ENCODE data around the gene TMEM255A. TPM values are rescaled to one million over a fixed set of nuclear protein-coding genes. Genes with fewer than 3 reads are reported as not detected.

Gene TMEM255A
- total RNA-seq, 4 donors from 2014 or later, result 1.2 to 1.7 (median 1.4) TPM; not detected in 1

DNA sequence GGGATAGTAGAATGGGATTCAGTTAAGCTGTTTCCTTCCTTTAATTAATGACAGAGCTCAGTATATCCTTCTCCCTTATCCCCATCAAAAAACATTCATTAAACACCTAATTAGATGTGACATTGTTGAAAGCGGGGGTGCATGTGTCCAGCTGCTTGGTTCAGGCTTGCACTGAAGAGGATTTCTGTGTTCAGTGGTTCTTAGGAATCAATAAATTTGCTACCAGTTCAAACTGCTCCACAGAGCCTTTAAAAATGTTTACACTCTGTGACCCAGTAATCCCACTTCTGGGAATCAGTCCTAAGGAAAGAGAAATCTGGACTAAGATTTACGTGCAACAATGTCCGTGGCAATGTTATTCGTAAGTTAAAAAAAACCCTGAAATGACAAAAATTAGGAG, 7.2 kb upstream of the TMEM255A start:
- TF ChIP-seq POLR2A (IDR thresholded peaks at IDR 0.05), result no peak
- no peak for TF ChIP-seq POLR2AphosphoS5 (IDR thresholded peaks at IDR 0.05)
- TF ChIP-seq EP300 (IDR thresholded peaks at IDR 0.05; ENCODE audit: low read depth), result no peak
- TF ChIP-seq, protein P1, sequence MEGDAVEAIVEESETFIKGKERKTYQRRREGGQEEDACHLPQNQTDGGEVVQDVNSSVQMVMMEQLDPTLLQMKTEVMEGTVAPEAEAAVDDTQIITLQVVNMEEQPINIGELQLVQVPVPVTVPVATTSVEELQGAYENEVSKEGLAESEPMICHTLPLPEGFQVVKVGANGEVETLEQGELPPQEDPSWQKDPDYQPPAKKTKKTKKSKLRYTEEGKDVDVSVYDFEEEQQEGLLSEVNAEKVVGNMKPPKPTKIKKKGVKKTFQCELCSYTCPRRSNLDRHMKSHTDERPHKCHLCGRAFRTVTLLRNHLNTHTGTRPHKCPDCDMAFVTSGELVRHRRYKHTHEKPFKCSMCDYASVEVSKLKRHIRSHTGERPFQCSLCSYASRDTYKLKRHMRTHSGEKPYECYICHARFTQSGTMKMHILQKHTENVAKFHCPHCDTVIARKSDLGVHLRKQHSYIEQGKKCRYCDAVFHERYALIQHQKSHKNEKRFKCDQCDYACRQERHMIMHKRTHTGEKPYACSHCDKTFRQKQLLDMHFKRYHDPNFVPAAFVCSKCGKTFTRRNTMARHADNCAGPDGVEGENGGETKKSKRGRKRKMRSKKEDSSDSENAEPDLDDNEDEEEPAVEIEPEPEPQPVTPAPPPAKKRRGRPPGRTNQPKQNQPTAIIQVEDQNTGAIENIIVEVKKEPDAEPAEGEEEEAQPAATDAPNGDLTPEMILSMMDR (IDR thresholded peaks at IDR 0.05), result no peak
- Histone ChIP-seq H3K9me3 (no peaks in the 10 kb centered on the region), H3K36me3 (no peaks in the 10 kb centered on the region), H3K27me3 (no peaks in the 10 kb centered on the region), H3K4me3 (no peak overlapping the region), H3K27ac (no peak overlapping the region), H3K4me1 (no peaks in the 10 kb centered on the region)
- intact Hi-C loops (cut with DNase I; ENCODE audit: low total_unique reads) (no loop called here), in situ Hi-C loops (cut with MboI; ENCODE audit: low pct_ligation_motif_present in 1 of 4, low pct_unique_long_range_greater_than_20kb in 1 of 4, low sequenced_read_pairs in 3 of 4) (no loop called here)
- no peak for DNase-seq
- 69% methylated on average over 4 of the region's 4 CpGs; no CpG with 5 or more reads in 1 of the 2 donors for WGBS, 2 donors (ENCODE audit: low coverage in 1 of 2)

DNA sequence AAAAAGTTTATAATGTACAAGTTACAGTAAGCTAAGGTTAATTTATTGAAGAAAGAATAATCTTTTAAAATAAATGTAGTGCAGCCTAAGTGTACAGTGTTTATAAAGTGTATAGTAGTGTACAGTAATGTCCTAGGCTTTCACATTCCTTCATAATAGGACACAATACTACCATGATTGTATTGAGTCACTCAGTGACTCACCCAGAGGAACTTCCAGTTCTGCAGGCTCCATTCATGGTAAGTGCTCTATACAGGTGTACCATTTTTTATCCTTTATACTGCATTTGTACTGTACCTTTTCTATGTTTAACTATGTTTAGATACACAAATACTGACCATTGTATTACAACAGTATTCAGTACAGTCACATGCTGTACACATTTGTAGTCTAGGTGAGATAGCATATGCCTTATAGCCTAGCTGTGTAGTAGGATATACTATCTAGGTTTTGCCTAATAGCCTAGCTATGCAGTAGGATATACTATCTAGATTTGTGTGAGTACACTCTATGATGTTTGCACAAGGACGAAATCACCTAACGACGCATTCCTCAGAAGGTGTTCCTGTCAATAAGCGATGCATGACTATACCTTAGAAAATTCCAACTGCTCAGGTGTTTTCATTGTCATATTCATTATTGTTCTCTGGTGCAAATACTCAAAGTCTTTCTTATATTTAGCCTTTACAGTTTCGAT, 5.5 kb upstream of the TMEM255A start:
- H3K36me3 ChIP-seq, result no peaks in the 10 kb centered on the region
- in situ Hi-C loops (cut with MboI; ENCODE audit: low pct_ligation_motif_present in 1 of 4, low pct_unique_long_range_greater_than_20kb in 1 of 4, low sequenced_read_pairs in 3 of 4), result no loop called here
- TF ChIP-seq, protein P1 (IDR thresholded peaks at IDR 0.05), result no peak
- TF ChIP-seq POLR2A (IDR thresholded peaks at IDR 0.05) (no peak), POLR2AphosphoS5 (IDR thresholded peaks at IDR 0.05) (no peak), EP300 (IDR thresholded peaks at IDR 0.05; ENCODE audit: low read depth) (no peak)
- H3K4me1 ChIP-seq, result no peaks in the 10 kb centered on the region
- no peaks in the 10 kb centered on the region for H3K9me3 ChIP-seq
- H3K27me3 ChIP-seq, result peaks cover 7% of the 10 kb centered on the region
- H3K27ac ChIP-seq, result no peak overlapping the region
- no peak overlapping the region for H3K4me3 ChIP-seq
- WGBS, 2 donors (ENCODE audit: low coverage in 1 of 2), result 40 to 50% methylated on average over 5 of the region's 5 CpGs
- intact Hi-C loops (cut with DNase I; ENCODE audit: low total_unique reads), result no loop called here
- no peak for DNase-seq

DNA sequence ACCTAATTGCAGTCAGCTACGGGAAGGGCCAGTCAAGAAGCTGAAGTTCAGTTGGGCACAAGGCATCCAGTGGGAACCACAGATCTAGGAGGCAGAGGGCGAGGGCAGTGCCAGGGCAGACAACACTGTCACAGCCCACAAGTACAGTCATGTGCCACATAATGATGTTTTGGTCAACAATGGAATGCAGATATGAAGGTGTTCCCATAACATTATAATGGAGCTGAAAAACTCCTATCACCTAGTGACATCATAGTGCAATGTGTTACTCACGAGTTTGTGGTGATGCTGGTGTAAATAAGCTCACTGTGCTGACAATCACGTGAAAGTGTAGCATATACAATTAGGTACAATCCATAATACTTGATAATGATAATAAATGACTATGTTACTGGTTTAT, 4.5 kb upstream of the TMEM255A start:
- Histone ChIP-seq H3K9me3 (no peaks in the 10 kb centered on the region), H3K4me3 (no peak overlapping the region), H3K27ac (no peak overlapping the region), H3K4me1 (peaks cover 0 to 6% (median 0%) of the 10 kb centered on the region in 4 donors), H3K27me3 (peaks cover 15% of the 10 kb centered on the region), H3K36me3 (no peaks in the 10 kb centered on the region)
- 33 to 35% methylated on average over 2 to 4 of the region's 4 CpGs for WGBS, 2 donors (ENCODE audit: low coverage in 1 of 2)
- TF ChIP-seq, protein P1 (IDR thresholded peaks at IDR 0.05), result no peak
- TF ChIP-seq EP300 (IDR thresholded peaks at IDR 0.05; ENCODE audit: low read depth) (no peak), POLR2A (IDR thresholded peaks at IDR 0.05) (no peak), POLR2AphosphoS5 (IDR thresholded peaks at IDR 0.05) (no peak)
- intact Hi-C loops (cut with DNase I; ENCODE audit: low total_unique reads) (no loop called here), in situ Hi-C loops (cut with MboI; ENCODE audit: low pct_ligation_motif_present in 1 of 4, low pct_unique_long_range_greater_than_20kb in 1 of 4, low sequenced_read_pairs in 3 of 4) (no loop called here)
- no peak for DNase-seq

DNA sequence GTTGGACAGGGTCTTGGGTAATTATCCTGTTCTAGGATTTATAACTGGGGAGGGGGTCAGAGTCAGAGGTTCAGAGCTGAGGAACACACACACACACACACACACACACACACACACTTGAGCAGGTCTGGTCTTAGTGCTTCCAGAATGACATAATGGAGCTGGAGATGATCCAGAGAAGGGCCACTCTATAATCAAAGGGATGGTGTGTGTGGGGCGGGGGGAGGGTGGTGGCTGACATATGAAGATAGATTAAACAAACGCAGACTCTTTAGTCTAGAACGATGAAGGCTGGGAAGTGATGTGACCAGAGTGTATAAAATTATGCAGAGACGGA, 434 bp upstream of the TMEM255A start:
- H3K4me1 ChIP-seq, result peaks cover 0 to 20% (median 4%) of the 10 kb centered on the region in 4 donors
- in situ Hi-C loops (cut with MboI; ENCODE audit: low pct_ligation_motif_present in 1 of 4, low pct_unique_long_range_greater_than_20kb in 1 of 4, low sequenced_read_pairs in 3 of 4) (no loop called here), intact Hi-C loops (cut with DNase I; ENCODE audit: low total_unique reads) (no loop called here)
- no peak overlapping the region for H3K27ac ChIP-seq
- peaks cover 48% of the 10 kb centered on the region for H3K27me3 ChIP-seq
- no peaks in the 10 kb centered on the region for H3K36me3 ChIP-seq
- TF ChIP-seq POLR2A (IDR thresholded peaks at IDR 0.05), result no peak
- TF ChIP-seq, protein P1 (IDR thresholded peaks at IDR 0.05), result no peak
- no peak for TF ChIP-seq EP300 (IDR thresholded peaks at IDR 0.05; ENCODE audit: low read depth)
- TF ChIP-seq POLR2AphosphoS5 (IDR thresholded peaks at IDR 0.05), result no peak
- H3K9me3 ChIP-seq, result no peaks in the 10 kb centered on the region
- 68% methylated on average over 4 of the region's 4 CpGs; no CpG with 5 or more reads in 1 of the 2 donors for WGBS, 2 donors (ENCODE audit: low coverage in 1 of 2)
- no peak overlapping the region for H3K4me3 ChIP-seq
- DNase-seq, result no peak
